Measurements from ENCODE around the gene RIMS3.

The RIMS3 gene

DNA sequence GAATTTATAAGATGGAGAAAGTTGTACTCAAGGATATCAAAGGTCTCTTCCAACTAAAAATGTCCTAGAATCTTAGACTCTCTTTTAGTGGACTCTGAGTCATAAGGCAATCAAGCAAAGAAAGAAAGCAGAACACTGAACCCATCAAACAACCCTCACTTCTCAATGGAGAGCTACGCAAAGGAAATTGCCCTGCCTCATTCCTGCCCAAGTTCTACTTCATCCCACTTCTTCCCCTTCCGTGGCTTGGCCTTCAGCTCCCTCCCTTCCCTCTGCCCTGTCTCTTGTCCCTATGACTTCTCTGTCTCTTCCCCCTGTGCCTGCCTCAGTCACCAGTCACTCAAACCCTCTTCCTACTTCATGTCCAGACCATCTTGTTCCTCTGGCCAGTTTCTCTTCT, 58.5 kb downstream of the RIMS3 start:
- DNase-seq (ENCODE audit: low spot score), result no peak
- in situ Hi-C loops (cut with MboI; ENCODE audit: low pct_unique_long_range_greater_than_20kb, low sequenced_read_pairs, unreplicated experiment), result no loop called here
- no peak for TF ChIP-seq CTCF (IDR thresholded peaks at IDR 0.05; ENCODE audit: extremely low read depth, insufficient read depth, missing control alignments)

GRCh38 chr1:40606194-40606593, 59.3 kb downstream of the RIMS3 start:
- DNase-seq (ENCODE audit: low spot score), result no peak
- no peak for TF ChIP-seq CTCF (IDR thresholded peaks at IDR 0.05; ENCODE audit: extremely low read depth, insufficient read depth, missing control alignments)
- in situ Hi-C loops (cut with MboI; ENCODE audit: low pct_unique_long_range_greater_than_20kb, low sequenced_read_pairs, unreplicated experiment), result no loop called here

- TF ChIP-seq CTCF (IDR thresholded peaks at IDR 0.05; ENCODE audit: extremely low read depth, insufficient read depth, missing control alignments), result no peak
- no peak for DNase-seq (ENCODE audit: low spot score)
- in situ Hi-C loops (cut with MboI; ENCODE audit: low pct_unique_long_range_greater_than_20kb, low sequenced_read_pairs, unreplicated experiment), result no loop called here
Observed at GRCh38 chr1:40599926-40600325, 65.6 kb downstream of the RIMS3 start.

GRCh38 chr1:40595623-40596022, 69.9 kb downstream of the RIMS3 start:
- in situ Hi-C loops (cut with MboI; ENCODE audit: low pct_unique_long_range_greater_than_20kb, low sequenced_read_pairs, unreplicated experiment), result no loop called here
- DNase-seq (ENCODE audit: low spot score), result no peak
- peak; percentile 16 for TF ChIP-seq CTCF (IDR thresholded peaks at IDR 0.05; ENCODE audit: extremely low read depth, insufficient read depth, missing control alignments)

DNA sequence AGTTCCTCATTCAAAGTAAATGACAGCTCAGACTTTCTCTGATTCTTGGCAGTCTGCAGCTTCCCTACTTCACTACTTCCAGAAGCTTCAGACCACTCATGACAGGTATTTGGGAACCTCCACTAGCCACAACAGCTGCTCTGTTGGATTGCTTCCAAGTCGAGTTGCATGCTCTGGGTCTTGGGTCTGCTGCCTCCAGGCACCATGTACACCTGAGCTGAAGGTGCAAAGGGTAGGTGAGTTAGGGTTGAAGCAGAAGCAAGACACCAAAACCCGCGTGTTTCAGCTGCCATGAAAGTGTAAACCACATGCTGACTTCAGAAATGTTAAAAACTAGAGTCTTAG, 71.3 kb downstream of the RIMS3 start:
- in situ Hi-C loops (cut with MboI; ENCODE audit: low pct_unique_long_range_greater_than_20kb, low sequenced_read_pairs, unreplicated experiment), result no loop called here
- DNase-seq (ENCODE audit: low spot score), result no peak
- no peak for TF ChIP-seq CTCF (IDR thresholded peaks at IDR 0.05; ENCODE audit: extremely low read depth, insufficient read depth, missing control alignments)

DNA sequence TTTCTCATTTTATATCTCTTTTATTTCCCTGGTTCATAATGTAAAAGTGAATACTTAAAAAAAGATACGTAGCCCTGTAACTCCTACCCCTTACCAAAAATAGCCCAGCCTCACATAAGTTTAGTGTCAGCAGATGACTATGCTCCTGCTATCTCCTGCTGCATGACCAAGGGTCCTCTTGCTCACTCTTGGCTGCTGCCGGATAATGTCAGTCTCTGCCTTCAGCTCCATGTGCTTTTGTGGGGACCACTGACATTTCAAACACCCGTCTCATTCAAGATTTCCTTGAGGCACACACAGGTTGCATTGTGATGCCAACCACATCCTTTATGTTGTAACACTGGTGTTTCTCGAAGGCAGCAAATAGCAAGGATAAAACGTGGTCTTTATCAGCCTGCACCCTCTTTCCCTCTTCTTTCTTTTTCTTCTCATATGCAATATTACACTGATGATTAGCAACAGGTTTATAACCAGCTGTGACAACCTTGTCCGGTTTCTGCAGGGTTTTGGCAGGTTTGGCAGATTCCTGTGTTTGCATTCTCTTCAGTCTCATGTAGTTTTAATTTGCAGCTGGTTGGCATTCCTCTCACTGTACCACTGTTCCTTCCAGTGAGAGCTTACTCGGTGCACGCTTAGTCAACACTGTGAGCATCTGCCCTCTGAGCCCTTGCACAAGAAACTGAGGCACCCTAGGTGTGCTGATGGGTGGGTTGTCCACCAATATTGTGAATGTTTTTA, 71.9 kb downstream of the RIMS3 start:
- in situ Hi-C loops (cut with MboI; ENCODE audit: low pct_unique_long_range_greater_than_20kb, low sequenced_read_pairs, unreplicated experiment), result no loop called here
- DNase-seq (ENCODE audit: low spot score), result no peak
- no peak for TF ChIP-seq CTCF (IDR thresholded peaks at IDR 0.05; ENCODE audit: extremely low read depth, insufficient read depth, missing control alignments)

Data from GM13977 (cell line).